Sigmoid colon (tissue), 4 donors: Measurements from ENCODE around the gene CCNC.

ENCODE experiments used
- EP300 ChIP-seq, 4 donors: sonication (generic); formaldehyde crosslinking; IDR thresholded peaks; one replicate each; pipeline ENCODE4 v1.6.1; 2017; ENCODE audit warnings: antibody characterized with exemption in 4 of 4
- POLR2A ChIP-seq, 2 donors: fragments of 450-650 bp; IDR thresholded peaks; one replicate each; pipeline ENCODE4 v1.6.1; 2016; ENCODE audit warnings: antibody characterized with exemption in 2 of 2, mild to moderate bottlenecking in 2 of 2, moderate library complexity in 2 of 2
- POLR2AphosphoS5 ChIP-seq, 4 donors: sonication (generic); formaldehyde crosslinking; IDR thresholded peaks; one replicate each; pipeline ENCODE4 v1.6.1; 2017; ENCODE audit warnings: antibody characterized with exemption in 4 of 4
- TF ChIP-seq, protein P1 (sequence below), 4 experiments: fragments of 450-650 bp in 3 of 4; fragments of 200-600 bp in 1 of 4; IDR thresholded peaks; one replicate each; pipeline ENCODE4 v1.5.1; 2016 to 2019; ENCODE audit warnings: antibody characterized with exemption in 4 of 4, mild to moderate bottlenecking in 3 of 4, moderate library complexity in 2 of 4

DNA sequence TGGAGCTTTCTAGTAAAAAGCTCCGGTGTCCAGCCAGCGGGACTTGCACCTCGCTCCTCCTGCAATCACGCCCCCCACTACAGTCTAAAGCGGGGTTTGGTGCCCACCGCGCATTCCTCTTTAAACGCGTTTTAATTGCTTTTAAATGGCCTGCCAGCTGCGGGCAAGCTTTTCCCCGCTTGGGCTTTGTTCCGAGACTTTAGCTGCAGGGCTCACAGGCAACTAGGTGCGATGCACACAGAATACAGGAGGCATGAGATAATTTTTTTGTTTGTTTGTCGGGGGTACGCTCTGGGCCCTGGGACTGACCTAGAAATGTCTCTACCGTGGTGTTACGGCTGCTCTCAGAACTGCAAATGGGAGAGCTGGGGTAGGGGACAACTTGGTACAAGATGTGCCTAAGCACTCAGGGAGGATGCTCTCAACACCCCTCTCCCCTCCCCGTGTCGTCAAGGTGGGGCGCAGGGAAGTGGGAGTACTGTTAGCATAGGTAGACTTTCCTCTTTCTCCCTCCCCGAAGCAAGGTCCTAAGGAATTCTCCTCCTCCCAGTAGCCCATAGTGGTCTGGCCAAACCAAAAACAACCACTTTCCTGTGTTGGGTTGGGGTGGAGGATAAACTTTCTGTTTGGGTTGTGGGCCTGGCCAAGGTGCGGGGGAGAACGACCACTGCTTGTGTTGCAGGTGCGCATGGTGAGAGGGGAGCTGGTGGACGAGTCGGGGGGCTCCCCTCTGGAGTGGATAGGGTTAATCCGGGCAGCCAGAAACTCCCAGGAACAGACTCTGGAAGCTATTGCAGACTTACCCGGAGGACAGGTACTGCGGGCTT, 39.8 kb upstream of the CCNC start:
- TF ChIP-seq, protein P1, sequence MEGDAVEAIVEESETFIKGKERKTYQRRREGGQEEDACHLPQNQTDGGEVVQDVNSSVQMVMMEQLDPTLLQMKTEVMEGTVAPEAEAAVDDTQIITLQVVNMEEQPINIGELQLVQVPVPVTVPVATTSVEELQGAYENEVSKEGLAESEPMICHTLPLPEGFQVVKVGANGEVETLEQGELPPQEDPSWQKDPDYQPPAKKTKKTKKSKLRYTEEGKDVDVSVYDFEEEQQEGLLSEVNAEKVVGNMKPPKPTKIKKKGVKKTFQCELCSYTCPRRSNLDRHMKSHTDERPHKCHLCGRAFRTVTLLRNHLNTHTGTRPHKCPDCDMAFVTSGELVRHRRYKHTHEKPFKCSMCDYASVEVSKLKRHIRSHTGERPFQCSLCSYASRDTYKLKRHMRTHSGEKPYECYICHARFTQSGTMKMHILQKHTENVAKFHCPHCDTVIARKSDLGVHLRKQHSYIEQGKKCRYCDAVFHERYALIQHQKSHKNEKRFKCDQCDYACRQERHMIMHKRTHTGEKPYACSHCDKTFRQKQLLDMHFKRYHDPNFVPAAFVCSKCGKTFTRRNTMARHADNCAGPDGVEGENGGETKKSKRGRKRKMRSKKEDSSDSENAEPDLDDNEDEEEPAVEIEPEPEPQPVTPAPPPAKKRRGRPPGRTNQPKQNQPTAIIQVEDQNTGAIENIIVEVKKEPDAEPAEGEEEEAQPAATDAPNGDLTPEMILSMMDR (IDR thresholded peaks at IDR 0.05) = no peak
- no peak for TF ChIP-seq POLR2A (IDR thresholded peaks at IDR 0.05)
- no peak for TF ChIP-seq POLR2AphosphoS5 (IDR thresholded peaks at IDR 0.05)
- no peak for TF ChIP-seq EP300 (IDR thresholded peaks at IDR 0.05)
